ENCODE data around the gene DDIT4. TPM values are rescaled to one million over a fixed set of nuclear protein-coding genes. Genes with fewer than 3 reads are reported as not detected.

Gene DDIT4
- polyA plus RNA-seq, 1 experiment: 174 TPM

GRCh38 chr10:72321248-72322029 lies 47.7 kb downstream of the DDIT4 start:
- Histone ChIP-seq H3K4me3 (ENCODE audit: low read depth, low read length) (no peak overlapping the region), H3K36me3 (ENCODE audit: control insufficient read depth, insufficient read depth, low read length) (no peaks in the 10 kb centered on the region), H3K27me3 (ENCODE audit: control insufficient read depth, insufficient read depth, low read length) (no peaks in the 10 kb centered on the region)
- no peak for DNase-seq (ENCODE audit: low read depth)
- ChIA-PET CTCF (interaction anchor here (0.6 to 3.0 kb wide), 9 partner anchors 9 to 292 kb away, joined by 3 to 15 read pairs (median 4); partner anchors contain the start of gene DDIT4), POLR2A (interaction anchor here (2.5 kb wide), 1 partner anchor 47 kb away, joined by 13 read pairs; the partner anchor contains the start of gene DDIT4)
- no peak for TF ChIP-seq CTCF (IDR thresholded peaks at IDR 0.05; ENCODE audit: insufficient read depth, low read depth, low read length)

DNA sequence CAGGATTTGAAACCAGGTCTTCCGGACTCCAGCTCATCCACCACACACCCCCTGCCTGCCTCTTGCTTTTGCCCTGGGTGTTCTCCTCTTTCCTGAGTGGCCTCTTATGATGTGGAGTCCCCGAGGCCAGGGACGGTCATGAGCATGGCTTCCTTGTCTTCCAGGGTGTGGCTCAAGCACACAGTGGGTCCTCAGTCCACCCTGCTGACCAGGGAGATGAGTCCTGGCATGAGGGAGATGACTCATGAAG lies 48.2 kb downstream of the DDIT4 start:
- POLR2A ChIA-PET: interaction anchor here (2.5 kb wide), 1 partner anchor 48 kb away, joined by 13 read pairs; the partner anchor contains the start of gene DDIT4
- Histone ChIP-seq H3K36me3 (ENCODE audit: control insufficient read depth, insufficient read depth, low read length) (no peaks in the 10 kb centered on the region), H3K4me3 (ENCODE audit: low read depth, low read length) (no peak overlapping the region), H3K27me3 (ENCODE audit: control insufficient read depth, insufficient read depth, low read length) (no peaks in the 10 kb centered on the region)
- no peak for TF ChIP-seq CTCF (IDR thresholded peaks at IDR 0.05; ENCODE audit: insufficient read depth, low read depth, low read length)
- DNase-seq (ENCODE audit: low read depth): no peak
- CTCF ChIA-PET: interaction anchor here (0.6 to 3.0 kb wide), 4 partner anchors 16 to 61 kb away, joined by 3 to 15 read pairs (median 8); partner anchors contain the start of gene DDIT4

GRCh38 chr10:72322280-72323058 lies 48.7 kb downstream of the DDIT4 start:
- CTCF ChIA-PET: interaction anchor here (0.6 to 3.0 kb wide), 5 partner anchors 15 to 68 kb away, joined by 3 to 15 read pairs (median 4); partner anchors contain the start of gene DDIT4
- no peak overlapping the region for H3K4me3 ChIP-seq (ENCODE audit: low read depth, low read length)
- H3K36me3 ChIP-seq (ENCODE audit: control insufficient read depth, insufficient read depth, low read length): no peaks in the 10 kb centered on the region
- H3K27me3 ChIP-seq (ENCODE audit: control insufficient read depth, insufficient read depth, low read length): no peaks in the 10 kb centered on the region
- DNase-seq (ENCODE audit: low read depth): no peak
- no peak for TF ChIP-seq CTCF (IDR thresholded peaks at IDR 0.05; ENCODE audit: insufficient read depth, low read depth, low read length)
- POLR2A ChIA-PET: interaction anchor here (2.5 kb wide), 1 partner anchor 48 kb away, joined by 13 read pairs; the partner anchor contains the start of gene DDIT4

DNA sequence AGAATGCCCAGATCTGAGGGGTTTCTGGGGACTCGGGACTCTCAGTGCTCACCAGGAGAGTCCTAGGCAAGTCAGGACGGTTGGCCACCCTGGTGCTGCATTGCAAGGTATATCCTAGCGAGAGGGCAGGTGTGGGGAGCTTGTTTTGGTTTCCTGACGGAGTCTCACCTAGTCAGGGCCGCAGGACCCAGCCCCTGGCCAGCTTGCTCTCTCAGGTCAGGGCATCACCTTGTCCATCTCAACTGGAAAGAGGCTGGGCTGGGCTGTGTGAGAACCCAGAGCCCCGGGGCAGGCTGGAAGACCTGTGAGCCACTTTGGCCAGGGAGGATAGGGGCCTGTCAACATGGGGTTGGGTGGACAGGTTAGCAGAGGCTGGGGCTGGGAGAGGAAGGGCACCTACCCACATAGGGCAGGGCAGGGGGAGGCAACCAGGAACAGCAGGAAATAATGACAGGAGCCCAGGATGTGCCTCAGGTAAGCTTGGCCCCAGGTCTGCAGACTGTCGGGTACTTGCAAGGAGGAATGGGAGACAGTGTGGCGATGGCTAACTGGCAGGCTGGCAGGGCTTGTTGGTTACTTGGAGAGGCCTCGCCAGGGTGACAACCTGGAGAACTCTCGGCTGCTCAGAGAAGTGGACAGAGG lies 49.5 kb downstream of the DDIT4 start:
- ChIA-PET POLR2A (no interaction called here), CTCF (interaction anchor here (1.1 to 3.0 kb wide), 3 partner anchors 15 to 275 kb away, joined by 3 to 11 read pairs (median 4); no protein-coding TSS in a partner anchor)
- TF ChIP-seq CTCF (IDR thresholded peaks at IDR 0.05; ENCODE audit: insufficient read depth, low read depth, low read length): no peak
- H3K36me3 ChIP-seq (ENCODE audit: control insufficient read depth, insufficient read depth, low read length): no peaks in the 10 kb centered on the region
- H3K4me3 ChIP-seq (ENCODE audit: low read depth, low read length): no peak overlapping the region
- no peak for DNase-seq (ENCODE audit: low read depth)
- H3K27me3 ChIP-seq (ENCODE audit: control insufficient read depth, insufficient read depth, low read length): no peaks in the 10 kb centered on the region

Data from BJ (cell line).